Epithelial cell of proximal tubule (primary cell): ENCODE measurements around the gene PRIMPOL. TPM values are rescaled to one million over a fixed set of nuclear protein-coding genes. Genes with fewer than 3 reads are reported as not detected.

Experiments used
- DNase-seq: peaks from one replicate; pipeline ENCODE4 v3.0.0-alpha.2; 2011; ENCODE audit warnings: low read depth
- H3K4me3 ChIP-seq: 2 replicates; pipeline ENCODE4 v1.5.1; 2011; ENCODE audit warnings: low read depth, mild to moderate bottlenecking, low read length
- total RNA-seq: library from RNA; depleted of rRNA; stranded (reverse); fragments of >200 nt; gene quantifications from 2 replicates; pipeline ENCODE4 v1.2.3, GENCODE V29; 2015
- TF ChIP-seq, protein P1 (sequence below): conservative IDR thresholded peaks from 2 replicates; pipeline ENCODE4 v1.5.1; 2012; ENCODE audit warnings: low read depth, mild to moderate bottlenecking, low read length

Gene PRIMPOL
- total RNA-seq, 1 donor from 2014 or later, result 16.7 TPM

GRCh38 chr4:184743650-184744049, 94.1 kb downstream of the PRIMPOL start:
- H3K4me3 ChIP-seq, result no peak overlapping the region
- TF ChIP-seq, protein P1, sequence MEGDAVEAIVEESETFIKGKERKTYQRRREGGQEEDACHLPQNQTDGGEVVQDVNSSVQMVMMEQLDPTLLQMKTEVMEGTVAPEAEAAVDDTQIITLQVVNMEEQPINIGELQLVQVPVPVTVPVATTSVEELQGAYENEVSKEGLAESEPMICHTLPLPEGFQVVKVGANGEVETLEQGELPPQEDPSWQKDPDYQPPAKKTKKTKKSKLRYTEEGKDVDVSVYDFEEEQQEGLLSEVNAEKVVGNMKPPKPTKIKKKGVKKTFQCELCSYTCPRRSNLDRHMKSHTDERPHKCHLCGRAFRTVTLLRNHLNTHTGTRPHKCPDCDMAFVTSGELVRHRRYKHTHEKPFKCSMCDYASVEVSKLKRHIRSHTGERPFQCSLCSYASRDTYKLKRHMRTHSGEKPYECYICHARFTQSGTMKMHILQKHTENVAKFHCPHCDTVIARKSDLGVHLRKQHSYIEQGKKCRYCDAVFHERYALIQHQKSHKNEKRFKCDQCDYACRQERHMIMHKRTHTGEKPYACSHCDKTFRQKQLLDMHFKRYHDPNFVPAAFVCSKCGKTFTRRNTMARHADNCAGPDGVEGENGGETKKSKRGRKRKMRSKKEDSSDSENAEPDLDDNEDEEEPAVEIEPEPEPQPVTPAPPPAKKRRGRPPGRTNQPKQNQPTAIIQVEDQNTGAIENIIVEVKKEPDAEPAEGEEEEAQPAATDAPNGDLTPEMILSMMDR, result no peak
- DNase-seq, result no peak

DNA sequence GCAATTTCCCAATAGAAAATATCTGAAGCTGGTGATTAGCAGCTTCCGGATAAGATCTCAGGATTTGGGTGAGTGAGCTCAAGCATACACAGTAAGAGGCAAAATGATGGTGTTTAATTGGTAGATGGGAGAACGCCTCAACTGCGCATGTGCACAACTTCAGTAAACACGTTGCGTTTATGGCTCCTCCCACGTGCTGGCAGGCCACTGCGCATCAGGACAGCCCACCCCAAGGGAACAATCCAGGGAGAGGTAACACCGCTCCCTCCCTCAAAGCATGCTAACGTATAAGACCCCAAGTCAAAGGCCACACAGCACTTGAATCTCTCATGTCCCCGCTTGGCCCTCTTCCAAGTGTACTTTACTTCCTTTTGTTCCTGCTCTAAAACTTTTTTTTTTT, 94.7 kb downstream of the PRIMPOL start:
- TF ChIP-seq, protein P1, result no peak

More for the DNA sequence above, 94.7 kb downstream of the PRIMPOL start:
- H3K4me3 ChIP-seq, result no peak overlapping the region
- no peak for DNase-seq

Other genes starting within 250 kb of the PRIMPOL start
- gene IRF2, start 175.2 kb upstream of the PRIMPOL start, total RNA-seq, result 19.5 and 22.5 TPM in 2 replicates
- 56.1 and 58.2 TPM in 2 replicates for gene CASP3, start 291 bp upstream of the PRIMPOL start, total RNA-seq
- 33.7 and 75.8 TPM in 2 replicates for gene CENPU, start 84.4 kb downstream of the PRIMPOL start, total RNA-seq
- gene ACSL1, start 176.2 kb downstream of the PRIMPOL start, total RNA-seq, result 18.5 and 27.5 TPM in 2 replicates